ENCODE data around the gene TCF12. TPM values are rescaled to one million over a fixed set of nuclear protein-coding genes. Genes with fewer than 3 reads are reported as not detected.

TCF12 gene
- total and polyA plus RNA-seq, 2 donors (not counting 3 experiments of a cell fraction or from before 2014, with no cell fraction given) = 72.1 to 133 TPM

GRCh38 chr15:56992725-56993124 lies 74.3 kb downstream of the TCF12 start:
- Histone ChIP-seq H3K4me2 (ENCODE audit: insufficient read depth, low read length) (no peak overlapping the region), H4K20me1 (replicated peaks; ENCODE audit: control insufficient read depth, extremely low read depth, insufficient read depth, low read length) (peaks cover 11% of the 10 kb centered on the region), H3K36me3 (ENCODE audit: control insufficient read depth in 2 of 2, extremely low read depth in 1 of 2, insufficient read depth in 2 of 2, low read length in 2 of 2) (no peaks in the 10 kb centered on the region), H3K9me3 (replicated peaks; ENCODE audit: control insufficient read depth, insufficient read depth, low read length) (no peaks in the 10 kb centered on the region), H3K9ac (replicated peaks; ENCODE audit: extremely low read depth, insufficient read depth, low read length) (no peak overlapping the region), H3K79me2 (ENCODE audit: control insufficient read depth, insufficient read depth, low read length) (peaks cover 78% of the 10 kb centered on the region), H3K4me3 (replicated peaks in 1 of 3; ENCODE audit: insufficient read depth in 1 of 3, low read depth in 1 of 3, low read length in 3 of 3) (no peak overlapping the region), H3K27ac (ENCODE audit: insufficient read depth, low read depth, low read length) (no peak overlapping the region), H3K4me1 (ENCODE audit: control insufficient read depth, extremely low read depth, insufficient read depth, low read length) (peaks cover 4% of the 10 kb centered on the region), H2AFZ (ENCODE audit: low read depth, low read length) (no peak overlapping the region), H3K27me3 (ENCODE audit: control insufficient read depth in 2 of 2, insufficient read depth in 2 of 2, low read length in 2 of 2) (no peaks in the 10 kb centered on the region), H3K9me1 (replicated peaks; ENCODE audit: control insufficient read depth, extremely low read depth, insufficient read depth, low read length) (no peaks in the 10 kb centered on the region)
- intact Hi-C loops (cut with micrococcal nuclease) (no loop called here), dilution Hi-C loops (cut with MboI; ENCODE audit: extremely low pct_ligation_motif_present, low sequenced_read_pairs) (no loop called here)
- FAIRE-seq (no peak), DNase-seq (ENCODE audit: low read depth, low spot score) (no peak)
- ChIA-PET CTCF (interaction anchor here (0.5 kb wide), 1 partner anchor 57 kb away, joined by 3 read pairs; no protein-coding TSS in a partner anchor), POLR2A (no interaction called here)
- no TSS peak for BruUV-seq (replicated peaks)
- TF ChIP-seq JUN (IDR thresholded peaks at IDR 0.05; ENCODE audit: borderline replicate concordance, insufficient read depth, insufficient read length, low read depth) = no peak
- TF ChIP-seq GATA2 (IDR thresholded peaks at IDR 0.05; ENCODE audit: insufficient read depth, insufficient read length, low read depth, low read length) = no peak
- no peak for TF ChIP-seq POLR2AphosphoS5 (IDR thresholded peaks at IDR 0.05; ENCODE audit: insufficient read depth, low read depth, low read length)
- TF ChIP-seq MAX (IDR thresholded peaks at IDR 0.05; ENCODE audit: insufficient read depth, insufficient read length) = no peak

GRCh38 chr15:56994280-56994679 lies 75.8 kb downstream of the TCF12 start:
- dilution Hi-C loops (cut with MboI; ENCODE audit: extremely low pct_ligation_motif_present, low sequenced_read_pairs) (no loop called here), intact Hi-C loops (cut with micrococcal nuclease) (no loop called here)
- Histone ChIP-seq H3K27ac (ENCODE audit: insufficient read depth, low read depth, low read length) (no peak overlapping the region), H3K79me2 (ENCODE audit: control insufficient read depth, insufficient read depth, low read length) (peaks cover 72% of the 10 kb centered on the region), H3K27me3 (ENCODE audit: control insufficient read depth in 2 of 2, insufficient read depth in 2 of 2, low read length in 2 of 2) (no peaks in the 10 kb centered on the region), H3K9ac (replicated peaks; ENCODE audit: extremely low read depth, insufficient read depth, low read length) (no peak overlapping the region), H3K36me3 (ENCODE audit: control insufficient read depth in 2 of 2, extremely low read depth in 1 of 2, insufficient read depth in 2 of 2, low read length in 2 of 2) (no peaks in the 10 kb centered on the region), H3K9me1 (replicated peaks; ENCODE audit: control insufficient read depth, extremely low read depth, insufficient read depth, low read length) (no peaks in the 10 kb centered on the region), H3K4me1 (ENCODE audit: control insufficient read depth, extremely low read depth, insufficient read depth, low read length) (peaks cover 4% of the 10 kb centered on the region), H3K4me3 (replicated peaks in 1 of 3; ENCODE audit: insufficient read depth in 1 of 3, low read depth in 1 of 3, low read length in 3 of 3) (no peak overlapping the region), H3K9me3 (replicated peaks; ENCODE audit: control insufficient read depth, insufficient read depth, low read length) (no peaks in the 10 kb centered on the region), H4K20me1 (replicated peaks; ENCODE audit: control insufficient read depth, extremely low read depth, insufficient read depth, low read length) (peaks cover 6% of the 10 kb centered on the region), H3K4me2 (ENCODE audit: insufficient read depth, low read length) (no peak overlapping the region), H2AFZ (ENCODE audit: low read depth, low read length) (no peak overlapping the region)
- DNase-seq (ENCODE audit: low read depth, low spot score) = no peak
- no peak for FAIRE-seq
- no peak for TF ChIP-seq MYC (IDR thresholded peaks at IDR 0.05; ENCODE audit: low read depth, low read length)
- TF ChIP-seq JUN (IDR thresholded peaks at IDR 0.05; ENCODE audit: borderline replicate concordance, insufficient read depth, insufficient read length, low read depth) = no peak
- TF ChIP-seq GATA2 (IDR thresholded peaks at IDR 0.05; ENCODE audit: insufficient read depth, insufficient read length, low read depth, low read length) = no peak
- TF ChIP-seq POLR2AphosphoS5 (IDR thresholded peaks at IDR 0.05; ENCODE audit: insufficient read depth, low read depth, low read length) = no peak
- no peak for TF ChIP-seq POLR2A (IDR thresholded peaks at IDR 0.05; ENCODE audit: low read depth, low read length)
- TF ChIP-seq MAX (IDR thresholded peaks at IDR 0.05; ENCODE audit: insufficient read depth, insufficient read length) = no peak
- TF ChIP-seq FOS (IDR thresholded peaks at IDR 0.05; ENCODE audit: borderline replicate concordance, insufficient read depth, low read length) = no peak
- TF ChIP-seq EZH2 (IDR thresholded peaks at IDR 0.05; ENCODE audit: borderline replicate concordance, low read depth, low read length, severe bottlenecking) = no peak
- TF ChIP-seq CTCF (IDR thresholded peaks at IDR 0.05; ENCODE audit: extremely low read depth in 1 of 2, insufficient read depth in 1 of 2, low read depth in 1 of 2, low read length in 2 of 2) = no peak
- no TSS peak for BruUV-seq (replicated peaks)
- ChIA-PET CTCF (interaction anchor here (1.0 to 1.1 kb wide), 2 partner anchors 9 to 19 kb away, joined by 4 read pairs; no protein-coding TSS in a partner anchor), POLR2A (no interaction called here)
